ENCODE results near the gene ARL15.

Gene ARL15

DNA sequence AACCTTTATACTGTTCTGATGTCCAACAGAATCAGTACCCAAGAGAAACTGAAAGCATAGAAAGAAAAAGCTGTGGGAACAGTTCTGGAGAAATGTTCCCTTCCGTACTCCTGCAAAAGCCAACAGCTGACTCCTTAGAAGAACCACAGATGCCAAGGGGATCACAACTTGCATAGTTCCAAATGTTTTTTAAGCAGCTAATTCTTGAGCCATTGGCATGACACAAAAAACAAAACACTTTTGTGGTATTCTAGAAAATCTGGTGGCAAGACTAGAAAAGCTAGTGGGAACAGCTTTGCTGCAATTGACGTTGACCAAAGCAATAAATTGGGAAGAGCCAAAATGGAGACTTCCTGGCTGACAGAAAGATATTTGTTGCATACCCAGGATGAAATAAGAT is 189.9 kb downstream of the ARL15 start:
- Histone ChIP-seq H3K9me3 (ENCODE audit: insufficient read depth, low read depth, low read length) (no peaks in the 10 kb centered on the region), H3K36me3 (ENCODE audit: insufficient read depth, low read depth, low read length) (no peaks in the 10 kb centered on the region), H3K27me3 (ENCODE audit: insufficient read depth, low read length) (no peaks in the 10 kb centered on the region), H3K27ac (ENCODE audit: low read length) (no peak overlapping the region), H3K4me1 (ENCODE audit: insufficient read depth, low read length) (no peaks in the 10 kb centered on the region), H3K4me3 (ENCODE audit: low read length) (no peak overlapping the region), H3K9ac (ENCODE audit: low read depth, low read length) (no peak overlapping the region)

GRCh38 chr5:54117957-54118356 is 192.4 kb downstream of the ARL15 start:
- H3K27me3 ChIP-seq (ENCODE audit: insufficient read depth, low read length), result no peaks in the 10 kb centered on the region
- no peak overlapping the region for H3K9ac ChIP-seq (ENCODE audit: low read depth, low read length)
- H3K4me1 ChIP-seq (ENCODE audit: insufficient read depth, low read length), result no peaks in the 10 kb centered on the region
- no peaks in the 10 kb centered on the region for H3K36me3 ChIP-seq (ENCODE audit: insufficient read depth, low read depth, low read length)
- no peaks in the 10 kb centered on the region for H3K9me3 ChIP-seq (ENCODE audit: insufficient read depth, low read depth, low read length)
- no peak overlapping the region for H3K27ac ChIP-seq (ENCODE audit: low read length)
- H3K4me3 ChIP-seq (ENCODE audit: low read length), result no peak overlapping the region

GRCh38 chr5:54115735-54116403 is 194.5 kb downstream of the ARL15 start:
- Histone ChIP-seq H3K4me1 (ENCODE audit: insufficient read depth, low read length) (no peaks in the 10 kb centered on the region), H3K36me3 (ENCODE audit: insufficient read depth, low read depth, low read length) (no peaks in the 10 kb centered on the region), H3K27ac (ENCODE audit: low read length) (no peak overlapping the region), H3K27me3 (ENCODE audit: insufficient read depth, low read length) (no peaks in the 10 kb centered on the region), H3K9me3 (ENCODE audit: insufficient read depth, low read depth, low read length) (no peaks in the 10 kb centered on the region), H3K9ac (ENCODE audit: low read depth, low read length) (no peak overlapping the region), H3K4me3 (ENCODE audit: low read length) (no peak overlapping the region)

GRCh38 chr5:54113060-54113459 is 197.3 kb downstream of the ARL15 start:
- no peak overlapping the region for H3K27ac ChIP-seq (ENCODE audit: low read length)
- no peaks in the 10 kb centered on the region; the same call in 1 of the 2 replicates for H3K4me1 ChIP-seq (ENCODE audit: insufficient read depth, low read length)
- H3K4me3 ChIP-seq (ENCODE audit: low read length), result no peak overlapping the region
- no peak overlapping the region for H3K9ac ChIP-seq (ENCODE audit: low read depth, low read length)
- H3K36me3 ChIP-seq (ENCODE audit: insufficient read depth, low read depth, low read length), result no peaks in the 10 kb centered on the region
- H3K9me3 ChIP-seq (ENCODE audit: insufficient read depth, low read depth, low read length), result no peaks in the 10 kb centered on the region
- H3K27me3 ChIP-seq (ENCODE audit: insufficient read depth, low read length), result no peaks in the 10 kb centered on the region

GRCh38 chr5:54109626-54110330 is 200.6 kb downstream of the ARL15 start:
- Histone ChIP-seq H3K9ac (ENCODE audit: low read depth, low read length) (no peak overlapping the region), H3K9me3 (ENCODE audit: insufficient read depth, low read depth, low read length) (no peaks in the 10 kb centered on the region), H3K27ac (ENCODE audit: low read length) (no peak overlapping the region), H3K27me3 (ENCODE audit: insufficient read depth, low read length) (no peaks in the 10 kb centered on the region), H3K4me3 (ENCODE audit: low read length) (no peak overlapping the region), H3K4me1 (ENCODE audit: insufficient read depth, low read length) (no peaks in the 10 kb centered on the region; the same call in 1 of the 2 replicates), H3K36me3 (ENCODE audit: insufficient read depth, low read depth, low read length) (no peaks in the 10 kb centered on the region)

DNA sequence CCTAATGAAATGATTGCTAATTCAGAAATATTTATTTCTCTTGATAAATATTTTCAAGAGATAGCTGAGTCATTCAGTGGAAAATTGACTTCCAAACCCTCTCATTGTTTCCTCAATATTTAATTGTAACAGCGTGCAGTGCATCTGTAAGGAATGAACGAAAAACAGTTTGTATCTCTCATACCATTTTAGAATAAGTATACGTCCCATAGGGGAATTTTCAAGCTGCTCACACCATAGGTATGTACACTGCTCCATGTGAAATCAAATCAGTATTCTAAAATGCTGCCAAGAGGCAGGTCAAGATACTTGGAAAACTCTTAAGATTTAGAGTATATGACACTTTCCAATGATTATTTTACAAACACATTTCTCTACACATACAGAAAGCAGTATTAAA is 202.2 kb downstream of the ARL15 start:
- H3K36me3 ChIP-seq (ENCODE audit: insufficient read depth, low read depth, low read length), result no peaks in the 10 kb centered on the region
- no peaks in the 10 kb centered on the region; the same call in 1 of the 2 replicates for H3K4me1 ChIP-seq (ENCODE audit: insufficient read depth, low read length)
- H3K4me3 ChIP-seq (ENCODE audit: low read length), result no peak overlapping the region
- no peaks in the 10 kb centered on the region for H3K27me3 ChIP-seq (ENCODE audit: insufficient read depth, low read length)
- no peak overlapping the region for H3K9ac ChIP-seq (ENCODE audit: low read depth, low read length)
- H3K9me3 ChIP-seq (ENCODE audit: insufficient read depth, low read depth, low read length), result no peaks in the 10 kb centered on the region
- no peak overlapping the region for H3K27ac ChIP-seq (ENCODE audit: low read length)

GRCh38 chr5:54103871-54104270 is 206.5 kb downstream of the ARL15 start:
- Histone ChIP-seq H3K9me3 (ENCODE audit: insufficient read depth, low read depth, low read length) (no peaks in the 10 kb centered on the region), H3K36me3 (ENCODE audit: insufficient read depth, low read depth, low read length) (no peaks in the 10 kb centered on the region), H3K27me3 (ENCODE audit: insufficient read depth, low read length) (no peaks in the 10 kb centered on the region), H3K4me3 (ENCODE audit: low read length) (no peak overlapping the region), H3K27ac (ENCODE audit: low read length) (no peak overlapping the region), H3K9ac (ENCODE audit: low read depth, low read length) (no peak overlapping the region), H3K4me1 (ENCODE audit: insufficient read depth, low read length) (no peaks in the 10 kb centered on the region)

DNA sequence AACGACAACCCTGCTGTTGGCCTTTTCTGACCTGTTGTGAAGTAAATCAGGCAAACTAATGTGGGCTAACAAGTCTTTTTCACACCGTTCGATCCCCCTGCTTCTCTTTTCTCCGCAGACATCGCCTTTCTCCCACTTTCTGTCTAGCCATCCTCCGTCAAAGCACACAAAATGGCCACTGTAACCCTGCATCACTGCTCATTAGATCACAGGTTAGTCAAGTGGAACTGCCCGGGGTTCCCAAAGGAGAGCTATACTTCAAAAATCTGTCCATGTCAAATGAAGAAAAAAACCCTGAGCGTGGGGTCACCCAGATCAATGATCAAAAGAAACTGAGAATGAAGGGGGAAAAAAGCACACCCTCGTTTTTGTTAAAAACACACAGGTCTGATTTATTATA is 212.1 kb downstream of the ARL15 start:
- Histone ChIP-seq H3K4me3 (ENCODE audit: low read length) (no peak overlapping the region), H3K27ac (ENCODE audit: low read length) (no peak overlapping the region)

DNA sequence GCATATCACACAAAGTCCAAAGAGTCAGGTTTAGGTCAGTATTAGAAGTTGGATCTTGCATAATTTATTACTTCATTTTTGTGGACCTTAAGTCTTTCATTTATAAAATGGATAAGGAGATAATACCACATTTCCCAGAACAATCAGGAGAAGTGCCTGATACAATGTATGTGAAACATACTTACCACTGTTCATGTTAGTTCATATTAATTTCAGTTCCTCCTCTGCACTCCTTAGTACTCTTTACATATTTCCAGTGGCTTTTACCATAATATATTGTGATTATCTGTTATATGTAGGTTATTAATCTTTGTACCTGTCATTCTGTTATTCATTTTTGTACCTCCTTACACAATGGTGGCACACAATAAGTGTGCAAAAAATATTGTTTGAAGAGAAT is 214.4 kb downstream of the ARL15 start:
- peaks cover 7% of the 10 kb centered on the region for H3K4me1 ChIP-seq (ENCODE audit: insufficient read depth, low read length)

More for the DNA sequence above, 212.1 kb downstream of the ARL15 start:
- H3K36me3 ChIP-seq (ENCODE audit: insufficient read depth, low read depth, low read length), result no peaks in the 10 kb centered on the region
- H3K9me3 ChIP-seq (ENCODE audit: insufficient read depth, low read depth, low read length), result no peaks in the 10 kb centered on the region
- no peak overlapping the region for H3K9ac ChIP-seq (ENCODE audit: low read depth, low read length)
- H3K27me3 ChIP-seq (ENCODE audit: insufficient read depth, low read length), result no peaks in the 10 kb centered on the region
- H3K4me1 ChIP-seq (ENCODE audit: insufficient read depth, low read length), result peaks cover 5% of the 10 kb centered on the region

DNA sequence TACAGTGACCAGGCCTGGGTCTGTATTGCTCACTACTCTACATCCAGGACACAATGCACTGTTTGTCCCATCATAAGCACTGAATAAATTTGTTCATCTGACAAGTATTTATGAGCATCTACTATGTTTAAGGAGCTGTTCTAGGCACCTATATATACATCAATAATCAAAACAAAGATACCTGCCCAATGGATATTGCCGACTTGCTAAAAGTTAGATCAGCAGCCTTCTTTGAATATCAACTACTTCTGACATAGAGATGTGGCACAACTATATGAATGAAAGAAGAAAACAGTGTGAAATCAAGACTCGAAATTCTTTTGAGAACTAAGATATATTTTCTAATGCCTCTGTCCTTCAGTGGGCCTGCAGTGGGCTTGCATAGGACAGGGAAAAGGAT is 215.7 kb downstream of the ARL15 start:
- Histone ChIP-seq H3K4me1 (ENCODE audit: insufficient read depth, low read length) (peaks cover 12% of the 10 kb centered on the region), H3K9ac (ENCODE audit: low read depth, low read length) (no peak overlapping the region), H3K27ac (ENCODE audit: low read length) (no peak overlapping the region), H3K36me3 (ENCODE audit: insufficient read depth, low read depth, low read length) (no peaks in the 10 kb centered on the region), H3K9me3 (ENCODE audit: insufficient read depth, low read depth, low read length) (no peaks in the 10 kb centered on the region), H3K4me3 (ENCODE audit: low read length) (no peak overlapping the region), H3K27me3 (ENCODE audit: insufficient read depth, low read length) (no peaks in the 10 kb centered on the region)

More for the DNA sequence above, 214.4 kb downstream of the ARL15 start:
- Histone ChIP-seq H3K4me3 (ENCODE audit: low read length) (no peak overlapping the region), H3K27me3 (ENCODE audit: insufficient read depth, low read length) (no peaks in the 10 kb centered on the region), H3K9me3 (ENCODE audit: insufficient read depth, low read depth, low read length) (no peaks in the 10 kb centered on the region), H3K36me3 (ENCODE audit: insufficient read depth, low read depth, low read length) (no peaks in the 10 kb centered on the region), H3K9ac (ENCODE audit: low read depth, low read length) (no peak overlapping the region), H3K27ac (ENCODE audit: low read length) (no peak overlapping the region)

DNA sequence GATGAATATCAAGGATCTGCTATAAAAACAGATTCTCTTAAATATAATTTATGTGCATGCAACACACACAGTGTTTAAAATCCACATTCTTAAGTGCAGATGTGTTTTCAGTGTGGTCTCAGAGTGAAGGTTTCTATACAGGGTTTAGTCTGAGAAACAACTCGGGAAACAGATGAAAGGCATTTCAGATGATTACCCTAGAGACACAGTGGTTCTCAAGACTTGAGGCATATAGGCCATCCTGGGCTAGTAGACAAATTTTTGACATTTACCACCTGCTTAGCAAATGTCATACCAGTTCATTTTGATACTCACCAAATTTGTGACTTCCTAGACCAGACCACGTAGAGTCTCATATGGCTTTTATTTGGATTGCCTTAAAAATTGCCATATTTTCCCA is 216.5 kb downstream of the ARL15 start:
- Histone ChIP-seq H3K4me3 (ENCODE audit: low read length) (no peak overlapping the region), H3K36me3 (ENCODE audit: insufficient read depth, low read depth, low read length) (no peaks in the 10 kb centered on the region)

DNA sequence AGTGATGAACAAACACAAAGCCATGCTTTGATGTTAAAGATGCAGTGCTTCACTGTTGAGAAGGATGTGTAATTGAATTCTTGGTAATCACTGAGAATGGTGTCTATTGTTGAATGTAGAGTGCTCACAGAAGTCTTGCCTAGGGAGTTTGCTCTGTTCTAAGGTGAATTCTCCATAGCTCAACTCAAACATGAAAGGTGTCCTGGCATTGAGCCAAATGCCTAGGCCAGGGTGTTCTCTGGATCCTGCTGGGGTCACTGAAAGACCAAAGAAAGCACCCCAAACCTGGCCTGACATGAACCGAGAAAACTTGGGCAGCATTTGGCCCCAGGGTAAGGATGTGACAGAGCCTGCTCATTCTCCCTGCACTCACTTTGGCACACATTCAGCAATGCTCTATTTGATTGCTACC is 217.3 kb downstream of the ARL15 start:
- Histone ChIP-seq H3K4me3 (ENCODE audit: low read length) (no peak overlapping the region), H3K27me3 (ENCODE audit: insufficient read depth, low read length) (no peaks in the 10 kb centered on the region), H3K36me3 (ENCODE audit: insufficient read depth, low read depth, low read length) (no peaks in the 10 kb centered on the region), H3K9ac (ENCODE audit: low read depth, low read length) (no peak overlapping the region), H3K9me3 (ENCODE audit: insufficient read depth, low read depth, low read length) (no peaks in the 10 kb centered on the region), H3K4me1 (ENCODE audit: insufficient read depth, low read length) (peaks cover 21% of the 10 kb centered on the region), H3K27ac (ENCODE audit: low read length) (no peak overlapping the region)

More for the DNA sequence above, 216.5 kb downstream of the ARL15 start:
- no peak overlapping the region for H3K9ac ChIP-seq (ENCODE audit: low read depth, low read length)
- no peaks in the 10 kb centered on the region for H3K9me3 ChIP-seq (ENCODE audit: insufficient read depth, low read depth, low read length)
- no peaks in the 10 kb centered on the region for H3K27me3 ChIP-seq (ENCODE audit: insufficient read depth, low read length)
- no peak overlapping the region for H3K27ac ChIP-seq (ENCODE audit: low read length)
- H3K4me1 ChIP-seq (ENCODE audit: insufficient read depth, low read length), result peaks cover 15% of the 10 kb centered on the region

Measured in iPS-20b (cell line).